Measurements from ENCODE around the gene CNKSR3. TPM values are rescaled to one million over a fixed set of nuclear protein-coding genes. Genes with fewer than 3 reads are reported as not detected.

Gene CNKSR3
- polyA plus RNA-seq, 3 donors: not detected

GRCh38 chr6:154447954-154448353 is 62.5 kb downstream of the CNKSR3 start:
- no peaks in the 10 kb centered on the region for H3K9me3 ChIP-seq (replicated peaks in 1 of 2; ENCODE audit: control insufficient read depth in 1 of 2, insufficient read depth in 1 of 2, low read length in 2 of 2)
- peaks cover 0 to 5% (median 4%) of the 10 kb centered on the region in 3 donors for H3K27me3 Mint-ChIP-seq (ENCODE audit: low read depth in 3 of 3)
- H3K4me2 ChIP-seq (replicated peaks; ENCODE audit: extremely low read depth, low read length, poor library complexity, severe bottlenecking): no peak overlapping the region
- no peaks in the 10 kb centered on the region for H4K20me1 ChIP-seq (ENCODE audit: insufficient read depth, low read length)
- no peak overlapping the region for H3K27ac ChIP-seq (ENCODE audit: low read depth in 1 of 2, low read length in 2 of 2)
- no peak overlapping the region for H2AFZ ChIP-seq (ENCODE audit: insufficient read depth, low read depth, low read length, poor library complexity, severe bottlenecking)
- H3K4me1 Mint-ChIP-seq: no peaks in the 10 kb centered on the region
- no peak for DNase-seq
- peaks cover 0 to 5% (median 0%) of the 10 kb centered on the region in 7 donors for H3K9me3 Mint-ChIP-seq
- intact Hi-C loops (cut with micrococcal nuclease): no loop called here
- no peaks in the 10 kb centered on the region for H3K4me1 ChIP-seq (ENCODE audit: control insufficient read depth in 1 of 2, insufficient read depth in 2 of 2, low read length in 2 of 2)
- WGBS (ENCODE audit: insufficient coverage): no CpG with 5 or more reads among the region's 2 CpGs
- H3K4me3 Mint-ChIP-seq: no peak overlapping the region
- H3K27ac Mint-ChIP-seq: no peak overlapping the region
- no peaks in the 10 kb centered on the region for H3K27me3 ChIP-seq (ENCODE audit: control insufficient read depth in 2 of 2, insufficient read depth in 2 of 2, low read length in 2 of 2)
- no peaks in the 10 kb centered on the region for H3K36me3 Mint-ChIP-seq
- H3K9ac ChIP-seq (ENCODE audit: insufficient read depth, low read length, poor library complexity, severe bottlenecking): no peak overlapping the region
- H3K4me3 ChIP-seq (replicated peaks in 1 of 3; ENCODE audit: low read depth in 2 of 3, low read length in 3 of 3): no peak overlapping the region
- no peaks in the 10 kb centered on the region for H3K79me2 ChIP-seq (ENCODE audit: insufficient read depth, low read length)
- H3K36me3 ChIP-seq (replicated peaks in 1 of 2; ENCODE audit: control insufficient read depth in 1 of 2, insufficient read depth in 2 of 2, low read length in 2 of 2): no peaks in the 10 kb centered on the region
- no peak for TF ChIP-seq CTCF (IDR thresholded peaks at IDR 0.05)

- no peak overlapping the region for H3K27ac ChIP-seq (ENCODE audit: low read depth in 1 of 2, low read length in 2 of 2)
- WGBS (ENCODE audit: insufficient coverage): 80% methylated on average over 1 of the region's 8 CpGs
Measured at GRCh38 chr6:154446984-154447383, 63.5 kb downstream of the CNKSR3 start.

More at GRCh38 chr6:154446984-154447383, 63.5 kb downstream of the CNKSR3 start:
- Histone ChIP-seq H3K27me3 (ENCODE audit: control insufficient read depth in 2 of 2, insufficient read depth in 2 of 2, low read length in 2 of 2) (no peaks in the 10 kb centered on the region), H3K9ac (ENCODE audit: insufficient read depth, low read length, poor library complexity, severe bottlenecking) (no peak overlapping the region), H3K4me3 (replicated peaks in 1 of 3; ENCODE audit: low read depth in 2 of 3, low read length in 3 of 3) (no peak overlapping the region), H3K4me1 (ENCODE audit: control insufficient read depth in 1 of 2, insufficient read depth in 2 of 2, low read length in 2 of 2) (no peaks in the 10 kb centered on the region), H2AFZ (ENCODE audit: insufficient read depth, low read depth, low read length, poor library complexity, severe bottlenecking) (no peak overlapping the region), H4K20me1 (ENCODE audit: insufficient read depth, low read length) (no peaks in the 10 kb centered on the region), H3K79me2 (ENCODE audit: insufficient read depth, low read length) (no peaks in the 10 kb centered on the region), H3K36me3 (replicated peaks in 1 of 2; ENCODE audit: control insufficient read depth in 1 of 2, insufficient read depth in 2 of 2, low read length in 2 of 2) (no peaks in the 10 kb centered on the region), H3K9me3 (replicated peaks in 1 of 2; ENCODE audit: control insufficient read depth in 1 of 2, insufficient read depth in 1 of 2, low read length in 2 of 2) (no peaks in the 10 kb centered on the region), H3K4me2 (replicated peaks; ENCODE audit: extremely low read depth, low read length, poor library complexity, severe bottlenecking) (no peak overlapping the region)
- Mint-ChIP-seq H3K4me1 (no peaks in the 10 kb centered on the region), H3K9me3 (peaks cover 0 to 7% (median 4%) of the 10 kb centered on the region in 7 donors), H3K27me3 (ENCODE audit: low read depth in 3 of 3) (peaks cover 2 to 5% (median 4%) of the 10 kb centered on the region in 3 donors), H3K36me3 (no peaks in the 10 kb centered on the region), H3K4me3 (no peak overlapping the region), H3K27ac (no peak overlapping the region)
- DNase-seq: no peak
- no peak for TF ChIP-seq CTCF (IDR thresholded peaks at IDR 0.05)
- intact Hi-C loops (cut with micrococcal nuclease): no loop called here

All from CD14-positive monocyte (primary cell).